HUES64 (cell line): ENCODE data around the gene CYP2D6.
"Not testable (repeated sequence)": the region's sequence is repeated elsewhere in the genome, so short reads cannot be mapped to it uniquely, and the experiment has no call there.

Experiments used
- H3K27ac ChIP-seq: 2 replicates; pipeline ENCODE4 v1.7.0; 2013; ENCODE audit warnings: low read depth, low read length, inconsistent platforms
- H3K27me3 ChIP-seq: 2 replicates; pipeline ENCODE4 v1.6.1; 2013; ENCODE audit warnings: mild to moderate bottlenecking, low read length; ENCODE audit not compliant: insufficient read depth
- H3K36me3 ChIP-seq: 2 replicates; pipeline ENCODE4 v1.6.1; 2013; ENCODE audit warnings: mild to moderate bottlenecking, low read length; ENCODE audit not compliant: insufficient read depth
- H3K4me1 ChIP-seq: 2 replicates; pipeline ENCODE4 v1.6.1; 2013; ENCODE audit warnings: mild to moderate bottlenecking, low read length, moderate library complexity; ENCODE audit not compliant: insufficient read depth
- H3K4me3 ChIP-seq: 2 replicates; pipeline ENCODE4 v1.5.1; 2013; ENCODE audit warnings: mild to moderate bottlenecking, low read length, moderate library complexity
- H3K9ac ChIP-seq: 2 replicates; pipeline ENCODE4 v1.6.1; 2013; ENCODE audit warnings: mild to moderate bottlenecking, low read depth, low read length
- H3K9me3 ChIP-seq: 2 replicates; pipeline ENCODE4 v1.6.1; 2013; ENCODE audit warnings: low read depth, low read length; ENCODE audit not compliant: insufficient read depth
- WGBS: fragments of 150-250, 120-280 bp; methylation state at CpG from one replicate; pipeline ENCODE4 v1.1.7; 2013; ENCODE audit warnings: missing lambda C conversion rate; 5-methylcytosine and 5-hydroxymethylcytosine counted together

The CYP2D6 gene

DNA sequence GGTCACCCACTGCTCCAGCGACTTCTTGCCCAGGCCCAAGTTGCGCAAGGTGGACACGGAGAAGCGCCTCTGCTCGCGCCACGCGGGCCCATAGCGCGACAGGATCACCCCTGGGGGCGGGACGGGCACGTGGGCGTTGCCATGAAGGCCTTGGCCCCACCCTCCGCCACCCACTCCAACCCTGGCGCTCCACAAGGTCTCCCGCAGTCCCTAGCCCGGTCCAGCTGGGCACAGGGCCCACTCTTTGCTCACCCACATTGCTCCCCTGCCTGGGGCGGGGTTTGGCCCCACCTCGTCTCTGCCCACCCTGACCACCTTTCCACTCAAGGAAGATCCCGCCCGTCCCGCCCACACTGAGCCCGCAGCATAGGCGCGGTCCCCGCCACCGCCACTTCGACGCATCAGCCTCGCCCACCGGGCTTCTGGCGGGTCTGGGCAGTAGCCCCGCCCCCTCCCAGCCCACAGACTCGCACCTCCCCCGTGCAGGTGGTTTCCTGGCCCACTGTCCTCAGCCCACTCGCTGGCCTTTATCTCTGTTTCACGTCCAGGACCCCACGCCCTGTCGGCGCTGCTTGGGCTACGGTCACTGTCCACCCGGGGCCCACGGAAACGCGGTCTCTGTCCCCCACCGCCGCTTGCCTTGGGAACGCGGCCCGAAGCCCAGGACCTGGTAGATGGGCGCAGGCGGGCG is 12.3 kb upstream of the CYP2D6 start:
- no peak overlapping the region for H3K27ac ChIP-seq
- no peak overlapping the region for H3K4me3 ChIP-seq
- peaks cover 9% of the 10 kb centered on the region; the same call in 1 of the 2 replicates for H3K36me3 ChIP-seq
- no peaks in the 10 kb centered on the region for H3K27me3 ChIP-seq
- no peak overlapping the region for H3K9ac ChIP-seq
- H3K9me3 ChIP-seq, result no peaks in the 10 kb centered on the region
- 94% methylated on average over 54 of the region's 54 CpGs for WGBS
- H3K4me1 ChIP-seq, result no peaks in the 10 kb centered on the region

GRCh38 chr22:42141307-42142057 is 10.9 kb upstream of the CYP2D6 start:
- not testable (repeated sequence) for H3K4me3 ChIP-seq, H3K27ac ChIP-seq, H3K4me1 ChIP-seq, H3K27me3 ChIP-seq, H3K36me3 ChIP-seq, H3K9ac ChIP-seq, H3K9me3 ChIP-seq
- 93% methylated on average over 24 of the region's 24 CpGs for WGBS

DNA sequence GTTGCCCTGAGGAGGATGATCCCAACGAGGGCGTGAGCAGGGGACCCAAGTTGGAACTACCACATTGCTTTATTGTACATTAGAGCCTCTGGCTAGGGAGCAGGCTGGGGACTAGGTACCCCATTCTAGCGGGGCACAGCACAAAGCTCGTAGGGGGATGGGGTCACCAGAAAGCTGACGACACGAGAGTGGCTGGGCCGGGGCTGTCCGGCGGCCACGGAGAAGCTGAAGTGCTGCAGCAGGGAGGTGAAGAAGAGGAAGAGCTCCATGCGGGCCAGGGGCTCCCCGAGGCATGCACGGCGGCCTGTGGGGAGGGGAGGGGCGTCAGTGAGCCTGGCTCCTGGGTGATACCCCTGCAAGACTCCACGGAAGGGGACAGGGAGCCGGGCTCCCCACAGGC is 9.5 kb upstream of the CYP2D6 start:
- 90% methylated on average over 10 of the region's 17 CpGs for WGBS
- H3K27ac ChIP-seq, H3K9ac ChIP-seq, H3K9me3 ChIP-seq, H3K36me3 ChIP-seq, H3K27me3 ChIP-seq, H3K4me1 ChIP-seq, H3K4me3 ChIP-seq: not testable (repeated sequence)

DNA sequence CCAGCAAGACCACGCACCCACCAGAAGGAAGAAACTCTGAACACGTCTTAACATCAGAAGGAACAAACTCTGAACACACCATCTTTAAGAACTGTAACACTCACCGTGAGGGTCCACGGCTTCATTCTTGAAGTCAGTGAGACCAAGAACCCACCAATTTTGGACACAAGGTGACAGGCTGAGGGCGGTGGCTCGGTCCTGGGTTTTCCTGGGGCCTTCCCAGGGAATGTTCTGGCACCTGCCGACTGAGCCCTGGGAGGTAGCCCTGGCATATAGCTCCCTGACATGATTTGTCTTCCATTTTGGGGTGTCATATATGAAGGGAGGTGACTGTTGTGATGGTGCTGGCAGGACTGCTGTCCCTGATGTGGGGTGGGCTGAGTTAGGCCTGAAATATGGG is 8.9 kb upstream of the CYP2D6 start:
- H3K4me3 ChIP-seq, H3K4me1 ChIP-seq, H3K27me3 ChIP-seq, H3K9me3 ChIP-seq, H3K36me3 ChIP-seq, H3K9ac ChIP-seq, H3K27ac ChIP-seq: not testable (repeated sequence)
- 87% methylated on average over 7 of the region's 7 CpGs for WGBS

DNA sequence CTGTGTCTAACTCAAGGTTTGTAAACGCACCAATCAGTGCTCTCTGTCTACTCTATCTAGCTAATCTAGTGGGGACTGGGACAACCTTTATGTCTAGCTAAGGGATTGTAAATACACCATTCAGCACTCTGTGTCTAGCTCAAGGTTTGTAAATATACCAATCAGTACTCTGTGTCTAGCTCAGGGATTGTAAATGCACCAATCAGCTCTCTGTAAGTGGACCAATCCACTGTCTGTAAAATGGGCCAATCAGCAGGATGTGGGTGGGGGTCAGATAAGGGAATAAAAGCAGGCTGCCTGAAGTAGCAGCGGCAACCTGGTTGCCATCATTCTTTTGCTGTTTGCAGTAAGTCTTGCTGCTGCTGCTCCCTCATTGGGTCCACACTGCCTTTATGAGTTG is 8.4 kb upstream of the CYP2D6 start:
- no peaks in the 10 kb centered on the region for H3K9me3 ChIP-seq
- no peak overlapping the region for H3K4me3 ChIP-seq
- WGBS, result 93% methylated on average over 2 of the region's 2 CpGs
- H3K4me1 ChIP-seq, result no peaks in the 10 kb centered on the region
- no peak overlapping the region for H3K9ac ChIP-seq
- H3K27me3 ChIP-seq, result no peaks in the 10 kb centered on the region
- no peak overlapping the region for H3K27ac ChIP-seq
- H3K36me3 ChIP-seq, result peaks cover 9% of the 10 kb centered on the region; the same call in 1 of the 2 replicates

GRCh38 chr22:42138122-42138770 is 7.6 kb upstream of the CYP2D6 start:
- no peak overlapping the region for H3K4me3 ChIP-seq
- peaks cover 9% of the 10 kb centered on the region; the same call in 1 of the 2 replicates for H3K36me3 ChIP-seq
- H3K27ac ChIP-seq, result no peak overlapping the region
- no peaks in the 10 kb centered on the region for H3K27me3 ChIP-seq
- no peak overlapping the region for H3K9ac ChIP-seq
- H3K9me3 ChIP-seq, result no peaks in the 10 kb centered on the region
- 91% methylated on average over 31 of the region's 31 CpGs for WGBS
- H3K4me1 ChIP-seq, result no peaks in the 10 kb centered on the region

DNA sequence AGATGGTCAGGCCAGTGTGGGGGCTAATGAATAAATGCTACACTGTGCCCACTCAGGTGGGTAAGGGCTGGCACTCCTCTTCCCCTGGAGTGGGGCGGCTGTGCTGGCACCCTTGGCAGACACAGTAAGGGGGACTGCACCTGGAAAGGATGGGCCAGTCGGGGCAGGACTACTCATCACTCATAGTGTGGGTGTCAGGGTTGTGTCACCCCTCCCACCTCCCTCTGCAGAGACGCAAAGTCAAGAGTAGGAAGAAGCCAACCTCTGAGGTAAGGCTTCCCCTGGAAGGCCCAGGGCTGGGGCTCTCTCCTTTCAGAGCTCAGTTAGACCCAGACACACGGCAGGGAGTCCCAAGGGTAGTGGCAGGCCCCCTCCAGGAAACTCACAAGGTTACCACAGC is 5.1 kb upstream of the CYP2D6 start:
- H3K9ac ChIP-seq, H3K4me1 ChIP-seq, H3K4me3 ChIP-seq, H3K9me3 ChIP-seq, H3K27ac ChIP-seq, H3K27me3 ChIP-seq, H3K36me3 ChIP-seq: not testable (repeated sequence)
- WGBS, result no CpG with 5 or more reads among the region's 4 CpGs

- WGBS, result 92% methylated on average over 24 of the region's 24 CpGs
- no peak overlapping the region for H3K9ac ChIP-seq
- H3K27me3 ChIP-seq, result no peaks in the 10 kb centered on the region
- no peak overlapping the region for H3K27ac ChIP-seq
- peaks cover 6% of the 10 kb centered on the region; the same call in 1 of the 2 replicates for H3K36me3 ChIP-seq
- no peaks in the 10 kb centered on the region for H3K9me3 ChIP-seq
- H3K4me1 ChIP-seq, result no peaks in the 10 kb centered on the region
- H3K4me3 ChIP-seq, result no peak overlapping the region
These were observed 3.8 kb upstream of the CYP2D6 start for GRCh38 chr22:42134100-42135020.

GRCh38 chr22:42132457-42132856 is 1.8 kb upstream of the CYP2D6 start:
- 90% methylated on average over 13 of the region's 13 CpGs for WGBS
- H3K9ac ChIP-seq, result no peak overlapping the region
- H3K9me3 ChIP-seq, result no peaks in the 10 kb centered on the region
- no peaks in the 10 kb centered on the region for H3K27me3 ChIP-seq
- H3K4me3 ChIP-seq, result no peak overlapping the region
- H3K27ac ChIP-seq, result no peak overlapping the region
- no peaks in the 10 kb centered on the region for H3K36me3 ChIP-seq
- H3K4me1 ChIP-seq, result no peaks in the 10 kb centered on the region

GRCh38 chr22:42131562-42131961 is 952 bp upstream of the CYP2D6 start:
- no peaks in the 10 kb centered on the region for H3K27me3 ChIP-seq
- no peaks in the 10 kb centered on the region for H3K4me1 ChIP-seq
- no peak overlapping the region for H3K9ac ChIP-seq

DNA sequence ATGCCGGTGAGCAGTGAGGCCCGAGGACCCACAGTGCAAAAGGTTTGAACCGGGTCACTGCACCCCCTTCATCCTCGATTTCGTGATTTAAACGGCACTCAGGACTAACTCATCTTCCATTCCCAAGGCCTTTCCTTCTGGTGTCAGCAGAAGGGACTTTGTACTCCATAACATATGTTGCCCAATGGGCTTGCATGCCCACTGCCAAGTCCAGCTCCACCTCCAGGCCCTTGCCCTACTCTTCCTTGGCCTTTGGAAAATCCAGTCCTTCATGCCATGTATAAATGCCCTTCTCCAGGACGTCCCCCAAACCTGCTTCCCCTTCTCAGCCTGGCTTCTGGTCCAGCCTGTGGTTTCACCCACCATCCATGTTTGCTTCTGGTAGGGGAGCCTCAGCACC is 428 bp downstream of the CYP2D6 start:
- WGBS, result 35% methylated on average over 1 of the region's 7 CpGs
- H3K36me3 ChIP-seq, H3K9me3 ChIP-seq: not testable (repeated sequence)

More at GRCh38 chr22:42131562-42131961, 952 bp upstream of the CYP2D6 start:
- Histone ChIP-seq H3K9me3 (no peaks in the 10 kb centered on the region), H3K27ac (no peak overlapping the region), H3K36me3 (no peaks in the 10 kb centered on the region), H3K4me3 (no peak overlapping the region)
- 83% methylated on average over 8 of the region's 8 CpGs for WGBS

More for the DNA sequence above, 428 bp downstream of the CYP2D6 start:
- not testable (repeated sequence) for H3K4me3 ChIP-seq, H3K9ac ChIP-seq, H3K27me3 ChIP-seq, H3K4me1 ChIP-seq, H3K27ac ChIP-seq
